Measurements from ENCODE around the gene PRRX2.

DNA sequence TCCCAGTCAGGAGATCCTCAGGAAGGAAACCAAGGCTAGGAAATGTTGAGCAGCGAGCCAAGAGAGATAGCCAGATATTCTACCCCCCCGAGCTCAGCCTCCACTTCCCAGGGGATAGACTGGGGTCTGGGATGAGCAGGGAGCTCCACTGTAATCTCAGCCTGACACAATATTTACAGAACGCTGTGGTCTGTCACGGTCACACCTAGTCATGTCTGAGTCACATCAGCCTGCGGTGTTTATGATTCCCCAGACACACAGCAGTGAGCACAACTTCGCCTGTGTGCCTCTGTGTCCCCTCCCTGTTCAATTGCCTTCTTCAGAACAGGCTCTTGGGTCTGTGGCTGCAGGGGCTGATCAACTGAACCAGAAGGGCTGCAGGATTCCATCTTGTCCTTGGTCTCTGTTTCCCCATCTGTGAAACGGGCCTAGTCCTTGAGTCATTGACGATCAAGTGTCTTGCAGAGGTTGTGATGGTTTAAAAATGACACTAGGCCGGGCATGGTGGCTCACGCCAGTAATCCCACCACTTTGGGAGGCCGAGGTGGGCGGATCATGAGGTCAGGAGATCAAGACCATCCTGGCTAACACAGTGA lies 8.6 kb upstream of the PRRX2 start:
- no peak for TF ChIP-seq CTCF (IDR thresholded peaks at IDR 0.05)
- peak; percentile 52 for TF ChIP-seq POLR2AphosphoS5 (IDR thresholded peaks at IDR 0.05)
